Measurements from ENCODE around the gene KCNH6.

DNA sequence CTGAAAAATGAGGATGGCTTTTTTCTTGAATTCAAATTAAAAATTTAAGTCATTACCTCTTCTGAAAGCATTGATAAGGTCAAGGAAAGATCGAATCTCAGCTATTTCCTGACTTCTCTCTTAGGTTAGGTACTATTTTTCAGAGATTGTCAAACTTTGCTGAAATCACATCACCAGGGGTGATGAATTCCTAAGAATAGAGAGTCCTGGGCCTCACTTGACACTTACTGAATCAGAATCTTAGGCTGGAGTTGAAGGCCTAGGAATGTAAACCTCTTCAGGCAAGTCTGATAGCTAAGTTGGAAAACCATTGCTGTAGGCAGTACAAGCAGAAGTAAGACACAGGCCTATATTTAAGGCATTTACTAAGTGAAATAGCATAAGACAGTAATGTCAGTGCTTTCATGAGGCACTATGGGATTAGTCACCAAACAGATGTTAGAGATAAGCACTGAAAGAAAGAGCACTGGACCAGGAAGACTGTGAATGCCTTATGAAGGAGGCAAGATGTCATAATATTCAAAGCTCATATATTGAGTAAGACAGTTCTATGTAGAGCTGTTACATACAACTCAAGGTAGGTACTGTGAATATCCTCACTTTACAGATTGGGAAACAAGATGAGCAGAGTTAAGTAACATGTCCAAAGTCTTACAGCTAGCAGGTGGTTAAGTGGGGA lies 48.6 kb downstream of the KCNH6 start:
- TF ChIP-seq POLR2AphosphoS5 (IDR thresholded peaks at IDR 0.05; ENCODE audit: low read depth, low read length) (no peak), POLR2A (IDR thresholded peaks at IDR 0.05; ENCODE audit: low read depth, low read length) (no peak), TAF1 (IDR thresholded peaks at IDR 0.05; ENCODE audit: low read depth, low read length) (no peak), SPI1 (IDR thresholded peaks at IDR 0.05; ENCODE audit: low read depth, low read length) (no peak), PAX5 (IDR thresholded peaks at IDR 0.05; ENCODE audit: insufficient read depth, low read length, severe bottlenecking) (no peak)

Measured in GM12891 (cell line).